Activated CD8-positive, alpha-beta T cell treated with anti-CD3 and anti-CD28 coated beads for 36 hours (primary cell): ENCODE results near the gene CDC42BPB. TPM values are rescaled to one million over a fixed set of nuclear protein-coding genes. Genes with fewer than 3 reads are reported as not detected.

ENCODE experiments used
- ATAC-seq: fragments of 200-7000 bp; cut with Tn5 transposase; one replicate; pipeline ENCODE4 v1.10.0; 2021; ENCODE audit warnings: mild to moderate bottlenecking, moderate library complexity
- CTCF ChIA-PET: fragments of 350-600 bp; sonication (Branson Sonifier 250); formaldehyde crosslinking; loops from one replicate; lab custom pipeline; 2021; ENCODE audit warnings: antibody characterized with exemption; lab: Charles Lee
- POLR2A ChIA-PET: fragments of 350-600 bp; sonication (Branson Sonifier 250); formaldehyde crosslinking; loops from one replicate; lab custom pipeline; 2021; ENCODE audit warnings: antibody characterized with exemption; lab: Charles Lee
- DNase-seq: peaks from one replicate; pipeline ENCODE4 v3.0.0-alpha.2; 2020
- H3K27ac Mint-ChIP-seq: one replicate; pipeline ENCODE4 v1.8.0; 2021; ENCODE audit warnings: mild to moderate bottlenecking, mixed read lengths
- H3K27me3 Mint-ChIP-seq: one replicate; pipeline ENCODE4 v1.8.0; 2021; ENCODE audit warnings: mixed read lengths
- H3K36me3 Mint-ChIP-seq: one replicate; pipeline ENCODE4 v1.8.0; 2021; ENCODE audit warnings: low read depth, mixed read lengths
- H3K4me1 Mint-ChIP-seq: one replicate; pipeline ENCODE4 v1.8.0; 2021; ENCODE audit warnings: low read depth, mixed read lengths
- H3K4me3 Mint-ChIP-seq: one replicate; pipeline ENCODE4 v1.8.0; 2021; ENCODE audit warnings: mild to moderate bottlenecking, moderate library complexity, mixed read lengths
- H3K9me3 Mint-ChIP-seq: one replicate; pipeline ENCODE4 v1.8.0; 2021; ENCODE audit warnings: mixed read lengths
- CTCF ChIP-seq: fragments of 200-600 bp; IDR thresholded peaks from one replicate; pipeline ENCODE4 v1.8.0; 2022; ENCODE audit warnings: antibody characterized with exemption, mild to moderate bottlenecking
- intact Hi-C: fragments of 100-400 bp; cut with micrococcal nuclease; formaldehyde crosslinking; loops from one replicate; pipeline ENCODE4 v1.10.0; 2022
- total RNA-seq, 2 experiments: library from RNA; stranded (reverse); gene quantifications; one replicate each; pipeline ENCODE4 v1.2.3, GENCODE V29; 2021

The CDC42BPB gene
- total RNA-seq, 2 experiments from 2014 or later = 0.72 to 0.96 TPM

- Mint-ChIP-seq H3K27ac (no peak overlapping the region), H3K4me3 (no peak overlapping the region), H3K36me3 (no peaks in the 10 kb centered on the region), H3K4me1 (peaks cover 4% of the 10 kb centered on the region), H3K9me3 (no peaks in the 10 kb centered on the region), H3K27me3 (peaks cover 1% of the 10 kb centered on the region)
- TF ChIP-seq CTCF = no peak
- CTCF ChIA-PET = interaction anchor here (4.7 kb wide), 1 partner anchor 11 kb away, joined by 47 read pairs; no protein-coding TSS in a partner anchor
- intact Hi-C loops = loop anchor here (10.0 kb wide), 1 partner anchor 399 kb away; no protein-coding TSS in a partner anchor
- POLR2A ChIA-PET = no interaction called here
- ATAC-seq (no peak), DNase-seq (no peak)
These were observed 36.6 kb upstream of the CDC42BPB start for GRCh38 chr14:103093856-103094405.

- Mint-ChIP-seq H3K27ac (no peak overlapping the region), H3K9me3 (no peaks in the 10 kb centered on the region), H3K4me1 (peaks cover 4% of the 10 kb centered on the region), H3K27me3 (peaks cover under 1% of the 10 kb centered on the region), H3K4me3 (no peak overlapping the region), H3K36me3 (no peaks in the 10 kb centered on the region)
- no peak for DNase-seq
- ChIA-PET POLR2A (interaction anchor here (0.9 kb wide), 1 partner anchor 14 kb away, joined by 3 read pairs; no protein-coding TSS in a partner anchor), CTCF (interaction anchor here (0.7 kb wide), 1 partner anchor 17 kb away, joined by 4 read pairs; no protein-coding TSS in a partner anchor)
- no peak for ATAC-seq
- TF ChIP-seq CTCF = peak; percentile 25
- intact Hi-C loops = loop anchor here (10.0 kb wide), 1 partner anchor 397 kb away; no protein-coding TSS in a partner anchor
These were observed 34.5 kb upstream of the CDC42BPB start for GRCh38 chr14:103091883-103092222.

GRCh38 chr14:103091041-103091882 lies 33.9 kb upstream of the CDC42BPB start:
- Mint-ChIP-seq H3K9me3 (no peaks in the 10 kb centered on the region), H3K36me3 (no peaks in the 10 kb centered on the region), H3K27me3 (peaks cover 5% of the 10 kb centered on the region), H3K4me1 (peaks cover 4% of the 10 kb centered on the region), H3K27ac (no peak overlapping the region), H3K4me3 (peak overlapping the region; percentile 43)
- DNase-seq (peak; percentile 84), ATAC-seq (peak; percentile 97)
- TF ChIP-seq CTCF = peak; percentile 75
- ChIA-PET POLR2A (no interaction called here), CTCF (interaction anchor here (0.6 to 0.8 kb wide), 4 partner anchors 15 to 398 kb away, joined by 3 to 4 read pairs (median 3); no protein-coding TSS in a partner anchor)
- intact Hi-C loops = loop anchor here (10.0 kb wide), 1 partner anchor 396 kb away; no protein-coding TSS in a partner anchor

- Mint-ChIP-seq H3K4me1 (peaks cover 4% of the 10 kb centered on the region), H3K4me3 (peak overlapping the region; percentile 43), H3K27ac (no peak overlapping the region), H3K9me3 (no peaks in the 10 kb centered on the region), H3K36me3 (no peaks in the 10 kb centered on the region), H3K27me3 (peaks cover 6% of the 10 kb centered on the region)
- ATAC-seq = no peak
- POLR2A ChIA-PET = no interaction called here
- intact Hi-C loops = loop anchor here (10.0 kb wide), 1 partner anchor 396 kb away; no protein-coding TSS in a partner anchor
- no peak for DNase-seq
- CTCF ChIA-PET = interaction anchor here (0.6 to 0.8 kb wide), 4 partner anchors 14 to 397 kb away, joined by 3 to 4 read pairs (median 3); no protein-coding TSS in a partner anchor
- TF ChIP-seq CTCF = no peak
These were observed 33.2 kb upstream of the CDC42BPB start for GRCh38 chr14:103090481-103091020.
